HepG2 (cell line): ENCODE data around the gene ATP5F1E. TPM values are rescaled to one million over a fixed set of nuclear protein-coding genes. Genes with fewer than 3 reads are reported as not detected.
A peak's percentile ranks its signal among the peaks of the same experiment; 100 is the strongest.

ENCODE experiments used
- ATAC-seq: fragments of 200-7000 bp; cut with Tn5 transposase; 3 replicates; pipeline ENCODE4 v1.9.1; 2020; ENCODE audit warnings: mild to moderate bottlenecking, moderate library complexity
- BruUV-seq: library from RNA; stranded (reverse); fragments of 400-500 nt; replicated peaks from 2 replicates; lab custom pipeline; 2021; lab: Mats Ljungman, UMichigan
- CTCF ChIA-PET: fragments of 300-600 bp; formaldehyde crosslinking; extraction: SDS; loops from one replicate; lab custom pipeline; 2021; ENCODE audit warnings: low total read pairs, inconsistent platforms, low intra/inter-chr PET ratio; lab: Yijun Ruan, JAX
- POLR2A ChIA-PET: fragments of 350-600 bp; sonication (Branson Sonifier 250); formaldehyde crosslinking; loops from one replicate; lab custom pipeline; 2020; ENCODE audit warnings: antibody characterized with exemption, inconsistent platforms; lab: Yijun Ruan, JAX
- DNase-seq: peaks from one replicate; pipeline ENCODE4 v3.0.0-alpha.2; 2015; ENCODE audit warnings: low spot score
- FAIRE-seq: peaks from 3 replicates; lab custom pipeline; 2011; peaks lifted over from hg19 to GRCh38; lab: Jason Lieb, UNC
- H2AFZ ChIP-seq: one replicate; pipeline ENCODE4 v1.6.1; 2011; ENCODE audit warnings: low read length, inconsistent platforms
- H3K27ac ChIP-seq: fragments of 300-600 bp; 3 replicates; pipeline ENCODE4 v1.8.0; 2011; ENCODE audit warnings: mixed run types, mild to moderate bottlenecking, mixed read lengths, low read length, inconsistent platforms; ENCODE audit not compliant: insufficient read depth; ENCODE audit errors: extremely low read length
- H3K27me3 ChIP-seq, 2 experiments: fragments of 200-600 bp in 1 of 2; 2 replicates in 1 of 2; 3 replicates in 1 of 2; pipeline versions ENCODE4 v1.6.0 to v1.8.0; 2011; ENCODE audit warnings: low read length in 2 of 2, mild to moderate bottlenecking in 2 of 2, moderate library complexity in 2 of 2, inconsistent platforms in 1 of 2; ENCODE audit not compliant: insufficient read depth in 2 of 2, control insufficient read depth in 1 of 2
- H3K36me3 ChIP-seq, 2 experiments: fragments of 200-600 bp in 1 of 2; replicated peaks in 1 of 2; 2 replicates in 1 of 2; 3 replicates in 1 of 2; pipeline versions ENCODE4 v1.5.1 to v1.8.0; 2011; ENCODE audit warnings: low read length in 2 of 2, inconsistent platforms in 1 of 2; ENCODE audit not compliant: insufficient read depth in 2 of 2, control insufficient read depth in 1 of 2
- H3K4me1 ChIP-seq: 2 replicates; pipeline ENCODE4 v1.5.1; 2012; ENCODE audit warnings: low read length, inconsistent platforms; ENCODE audit not compliant: insufficient read depth
- H3K4me2 ChIP-seq: 2 replicates; pipeline ENCODE4 v1.6.0; 2011; ENCODE audit warnings: low read depth, low read length, inconsistent platforms
- H3K4me3 ChIP-seq, 3 experiments: fragments of 200-600 bp in 1 of 3; sonication (generic), shearing (Covaris generic) in 1 of 3; replicated peaks in 1 of 3; 2 replicates each; pipeline ENCODE4 v1.5.1; 2011 to 2016; ENCODE audit warnings: low read length in 3 of 3, inconsistent platforms in 2 of 3, low read depth in 2 of 3, mild to moderate bottlenecking in 2 of 3, control low read depth in 1 of 3, mixed read lengths in 1 of 3; ENCODE audit not compliant: insufficient read depth in 1 of 3
- H3K79me2 ChIP-seq: one replicate; pipeline ENCODE4 v1.6.1; 2011; ENCODE audit warnings: low read length, inconsistent platforms; ENCODE audit not compliant: insufficient read depth
- H3K9ac ChIP-seq: 2 replicates; pipeline ENCODE4 v1.6.0; 2011; ENCODE audit warnings: mild to moderate bottlenecking, low read depth, low read length, inconsistent platforms; ENCODE audit not compliant: insufficient read depth
- H3K9me3 ChIP-seq: 2 replicates; pipeline ENCODE4 v1.5.1; 2012; ENCODE audit warnings: mild to moderate bottlenecking, low read length
- H4K20me1 ChIP-seq: 2 replicates; pipeline ENCODE4 v1.6.0; 2011; ENCODE audit warnings: inconsistent platforms, mild to moderate bottlenecking, low read length, moderate library complexity; ENCODE audit not compliant: insufficient read depth
- ADNP ChIP-seq: sonication (generic); formaldehyde crosslinking; IDR thresholded peaks from 2 replicates; pipeline ENCODE4 v1.4.0; 2020; ENCODE audit warnings: missing genetic modification reagents
- AHDC1 ChIP-seq: sonication (generic); formaldehyde crosslinking; IDR thresholded peaks from 2 replicates; pipeline ENCODE4 v1.5.1; 2020; ENCODE audit warnings: mild to moderate bottlenecking, missing genetic modification reagents, borderline replicate concordance
- HNF4G ChIP-seq, 2 experiments: sonication (generic) in 1 of 2; formaldehyde crosslinking in 1 of 2; IDR thresholded peaks; 2 replicates each; pipeline versions ENCODE4 v1.4.0 to v1.6.1; 2011 to 2020; ENCODE audit warnings: borderline replicate concordance in 2 of 2, low read depth in 2 of 2, mild to moderate bottlenecking in 2 of 2, low read length in 1 of 2, missing genetic modification reagents in 1 of 2, moderate library complexity in 1 of 2
- HNRNPLL ChIP-seq: fragments of 200-400 bp; formaldehyde crosslinking; IDR thresholded peaks from 2 replicates; pipeline ENCODE4 v1.6.1; 2017; ENCODE audit warnings: mild to moderate bottlenecking, low read depth, low read length; ENCODE audit not compliant: poor library complexity, severe bottlenecking
- PBX3 ChIP-seq: sonication (generic); formaldehyde crosslinking; IDR thresholded peaks from 2 replicates; pipeline ENCODE4 v1.8.1; 2023; ENCODE audit warnings: missing genetic modification reagents, inconsistent platforms, borderline replicate concordance
- ZBTB2 ChIP-seq: sonication (generic); formaldehyde crosslinking; IDR thresholded peaks from 2 replicates; pipeline ENCODE4 v1.8.0; 2022; ENCODE audit warnings: low read depth, missing genetic modification reagents
- ZNF121 ChIP-seq: sonication (generic); formaldehyde crosslinking; IDR thresholded peaks from 2 replicates; pipeline ENCODE4 v1.5.0; 2020; ENCODE audit warnings: mild to moderate bottlenecking, missing genetic modification reagents
- ZNF33A ChIP-seq: sonication (generic); formaldehyde crosslinking; IDR thresholded peaks from 2 replicates; pipeline ENCODE4 v1.5.1; 2020; ENCODE audit warnings: missing genetic modification reagents, mild to moderate bottlenecking, moderate library complexity, borderline replicate concordance
- WGBS: methylation state at CpG from one replicate; pipeline ENCODE4 v1.1.6; 2017; ENCODE audit warnings: low lambda C conversion rate; 5-methylcytosine and 5-hydroxymethylcytosine counted together
- in situ Hi-C: cut with HindIII; loops from 2 replicates; pipeline ENCODE4 v1.10.0; 2017; ENCODE audit warnings: low pct_unique_long_range_greater_than_20kb; ENCODE audit not compliant: extremely low pct_ligation_motif_present
- intact Hi-C: fragments of 100-400 bp; cut with micrococcal nuclease; formaldehyde crosslinking; loops from one replicate; pipeline ENCODE4 v1.10.0; 2022; ENCODE audit not compliant: unreplicated experiment
- polyA plus RNA-seq, 8 experiments: library from polyadenylated mRNA; depleted of rRNA in 3 of 8; stranded (reverse) in 7 of 8; unstranded in 1 of 8; fragments of >200 nt; fragmentation: Illumina TruSeq in 4 of 8; extraction: Trizol in 4 of 8; gene quantifications; 2 replicates each; pipeline versions ENCODE4 v1.2.1 to v1.2.3, GENCODE V29; 2011 to 2016; ENCODE audit warnings: low read depth in 4 of 8, missing spikeins in 1 of 8, mixed read lengths in 1 of 8; ENCODE audit not compliant: insufficient read depth in 1 of 8
- total RNA-seq, 5 experiments: library from RNA; depleted of rRNA; stranded (reverse); fragments of >200 nt; fragmentation: Illumina TruSeq; extraction: Trizol; gene quantifications; 2 replicates each; pipeline ENCODE4 v1.2.3, GENCODE V29; 2016; ENCODE audit warnings: low read depth in 1 of 5
- TF ChIP-seq, protein P1 (sequence below): sonication (generic); formaldehyde crosslinking; IDR thresholded peaks from 2 replicates; pipeline ENCODE4 v1.8.0; 2023; ENCODE audit warnings: mild to moderate bottlenecking, missing genetic modification reagents
- TF ChIP-seq, protein P2 (sequence below): sonication (generic); formaldehyde crosslinking; IDR thresholded peaks from 2 replicates; pipeline ENCODE4 v1.4.0; 2020; ENCODE audit warnings: missing genetic modification reagents

Gene ATP5F1E
- total and polyA plus RNA-seq, 2 of the 13 experiments (the other 11 are each of a cell fraction or from before 2014, with no cell fraction given) = 121 to 134 TPM

GRCh38 chr20:58996226-58996611, 35.9 kb downstream of the ATP5F1E start:
- Histone ChIP-seq H2AFZ (no peak overlapping the region), H3K36me3 (peaks cover 28 to 43% of the 10 kb centered on the region in 2 experiments), H3K27ac (peak overlapping the region; percentile 53), H3K4me3 (no peak overlapping the region), H3K4me1 (peaks cover 63% of the 10 kb centered on the region), H3K9ac (0 out of 2 replicates have a peak overlapping the region, but pooled peaks have one; percentile 2), H3K9me3 (no peaks in the 10 kb centered on the region), H3K4me2 (peak overlapping the region; percentile 19), H3K27me3 (no peaks in the 10 kb centered on the region), H3K79me2 (no peaks in the 10 kb centered on the region), H4K20me1 (no peaks in the 10 kb centered on the region)
- BruUV-seq = TSS peak; percentile 24
- DNase-seq = no peak
- POLR2A ChIA-PET = interaction anchor here (1.0 to 2.1 kb wide), 7 partner anchors 9 to 107 kb away, joined by 3 to 19 read pairs (median 9); partner anchors contain the start of genes ATP5F1E and NELFCD
- FAIRE-seq = no peak
- intact Hi-C loops (loop anchor here (5.0 kb wide), 1 partner anchor 36 kb away; the partner anchor contains the start of gene ATP5F1E), in situ Hi-C loops (no loop called here)
- WGBS = 93% methylated on average over 12 of the region's 12 CpGs
- CTCF ChIA-PET = no interaction called here
- peak; percentile 10 for ATAC-seq
- TF ChIP-seq, protein P1, sequence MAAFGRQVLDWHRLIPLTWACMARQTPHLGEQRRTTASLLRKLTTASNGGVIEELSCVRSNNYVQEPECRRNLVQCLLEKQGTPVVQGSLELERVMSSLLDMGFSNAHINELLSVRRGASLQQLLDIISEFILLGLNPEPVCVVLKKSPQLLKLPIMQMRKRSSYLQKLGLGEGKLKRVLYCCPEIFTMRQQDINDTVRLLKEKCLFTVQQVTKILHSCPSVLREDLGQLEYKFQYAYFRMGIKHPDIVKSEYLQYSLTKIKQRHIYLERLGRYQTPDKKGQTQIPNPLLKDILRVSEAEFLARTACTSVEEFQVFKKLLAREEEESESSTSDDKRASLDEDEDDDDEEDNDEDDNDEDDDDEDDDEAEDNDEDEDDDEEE (CRISPR knock-in tag) = no peak
- no peak for TF ChIP-seq PBX3 (CRISPR knock-in tag)
- TF ChIP-seq AHDC1 (CRISPR knock-in tag) = no peak
- TF ChIP-seq HNRNPLL = no peak
- 0 out of 2 replicates have a peak, but pooled peaks have one; percentile 4 for TF ChIP-seq ZBTB2 (CRISPR knock-in tag)
- no peak for TF ChIP-seq ZNF121 (CRISPR knock-in tag)
- no peak for TF ChIP-seq HNF4G (IDR thresholded peaks at IDR 0.05; ENCODE audit: borderline replicate concordance, low read depth, low read length)
- 0 out of 2 replicates have a peak, but pooled peaks have one; percentile 3 for TF ChIP-seq HNF4G (CRISPR knock-in tag; IDR thresholded peaks at IDR 0.05; ENCODE audit: borderline replicate concordance, low read depth)
- TF ChIP-seq, protein P2, sequence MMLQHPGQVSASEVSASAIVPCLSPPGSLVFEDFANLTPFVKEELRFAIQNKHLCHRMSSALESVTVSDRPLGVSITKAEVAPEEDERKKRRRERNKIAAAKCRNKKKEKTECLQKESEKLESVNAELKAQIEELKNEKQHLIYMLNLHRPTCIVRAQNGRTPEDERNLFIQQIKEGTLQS (CRISPR knock-in tag) = no peak
- TF ChIP-seq ADNP (CRISPR knock-in tag) = no peak
- no peak for TF ChIP-seq ZNF33A
